ENCODE data around the gene RRAGD. TPM values are rescaled to one million over a fixed set of nuclear protein-coding genes. Genes with fewer than 3 reads are reported as not detected.
A peak's percentile ranks its signal among the peaks of the same experiment; 100 is the strongest.

Gene RRAGD
- total and polyA plus RNA-seq, 12 donors, result 18.1 to 130 (median 115) TPM

- peak overlapping the region; percentile 66 to 95 (median 83) for H3K4me3 ChIP-seq
- intact Hi-C loops (cut with DNase I), result loop anchor here in 6 of 10 donors (5.0 to 10.0 kb wide), 4 partner anchors 39 to 367 kb away; partner anchors contain the start of gene PNRC1 (in 5 of the 6)
- peak overlapping the region; percentile 93 to 100 (median 98) for H3K27ac ChIP-seq
- TF ChIP-seq, protein P1, sequence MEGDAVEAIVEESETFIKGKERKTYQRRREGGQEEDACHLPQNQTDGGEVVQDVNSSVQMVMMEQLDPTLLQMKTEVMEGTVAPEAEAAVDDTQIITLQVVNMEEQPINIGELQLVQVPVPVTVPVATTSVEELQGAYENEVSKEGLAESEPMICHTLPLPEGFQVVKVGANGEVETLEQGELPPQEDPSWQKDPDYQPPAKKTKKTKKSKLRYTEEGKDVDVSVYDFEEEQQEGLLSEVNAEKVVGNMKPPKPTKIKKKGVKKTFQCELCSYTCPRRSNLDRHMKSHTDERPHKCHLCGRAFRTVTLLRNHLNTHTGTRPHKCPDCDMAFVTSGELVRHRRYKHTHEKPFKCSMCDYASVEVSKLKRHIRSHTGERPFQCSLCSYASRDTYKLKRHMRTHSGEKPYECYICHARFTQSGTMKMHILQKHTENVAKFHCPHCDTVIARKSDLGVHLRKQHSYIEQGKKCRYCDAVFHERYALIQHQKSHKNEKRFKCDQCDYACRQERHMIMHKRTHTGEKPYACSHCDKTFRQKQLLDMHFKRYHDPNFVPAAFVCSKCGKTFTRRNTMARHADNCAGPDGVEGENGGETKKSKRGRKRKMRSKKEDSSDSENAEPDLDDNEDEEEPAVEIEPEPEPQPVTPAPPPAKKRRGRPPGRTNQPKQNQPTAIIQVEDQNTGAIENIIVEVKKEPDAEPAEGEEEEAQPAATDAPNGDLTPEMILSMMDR (IDR thresholded peaks at IDR 0.05), result no peak
- H3K4me1 ChIP-seq, result peaks cover 18 to 60% (median 52%) of the 10 kb centered on the region in 9 donors
- ATAC-seq (no peak), DNase-seq (no peak)
- WGBS, 2 donors, result 0% methylated on average over 12 of the region's 12 CpGs
- no peaks in the 10 kb centered on the region for H3K27me3 ChIP-seq
- H3K36me3 ChIP-seq, result no peaks in the 10 kb centered on the region
- H3K9me3 ChIP-seq, result no peaks in the 10 kb centered on the region
These were observed 60.3 kb downstream of the RRAGD start for GRCh38 chr6:89351671-89352277.

- H3K27me3 ChIP-seq, result no peaks in the 10 kb centered on the region
- H3K36me3 ChIP-seq, result no peaks in the 10 kb centered on the region
- peak overlapping the region in 9 of 10 donors; percentile 72 to 95 (median 87) for H3K4me3 ChIP-seq
- ATAC-seq (peak in 4 of 8 donors; percentile 12 to 52 (median 38)), DNase-seq (no peak)
- H3K27ac ChIP-seq, result peak overlapping the region in 9 of 10 donors; percentile 93 to 100 (median 99)
- intact Hi-C loops (cut with DNase I), result loop anchor here in 6 of 10 donors (5.0 to 10.0 kb wide), 4 partner anchors 38 to 366 kb away; partner anchors contain the start of gene PNRC1 (in 5 of the 6)
- no peaks in the 10 kb centered on the region for H3K9me3 ChIP-seq
- peaks cover 18 to 67% (median 56%) of the 10 kb centered on the region in 9 donors for H3K4me1 ChIP-seq
- WGBS, 2 donors, result 30 to 33% methylated on average over 4 of the region's 4 CpGs
- TF ChIP-seq, protein P1 (IDR thresholded peaks at IDR 0.05), result no peak
These were observed 61.6 kb downstream of the RRAGD start for GRCh38 chr6:89350281-89350966.

- Histone ChIP-seq H3K27me3 (no peaks in the 10 kb centered on the region), H3K27ac (peak overlapping the region in 4 of 10 donors; percentile 35 to 100 (median 68)), H3K4me3 (no peak overlapping the region), H3K9me3 (no peaks in the 10 kb centered on the region), H3K4me1 (peaks cover 18 to 78% (median 67%) of the 10 kb centered on the region in 9 donors), H3K36me3 (peaks cover 0 to 4% (median 0%) of the 10 kb centered on the region in 9 donors)
- ATAC-seq, result no peak
- DNase-seq, result no peak
- intact Hi-C loops (cut with DNase I), result loop anchor here in 2 of 10 donors (5.0 kb wide), 2 partner anchors 36 to 41 kb away; no protein-coding TSS in a partner anchor
- TF ChIP-seq, protein P1 (IDR thresholded peaks at IDR 0.05), result no peak
- WGBS, 2 donors, result 70 to 73% methylated on average over 1 of the region's 1 CpG
These were observed 63.7 kb downstream of the RRAGD start for GRCh38 chr6:89348372-89348771.

DNA sequence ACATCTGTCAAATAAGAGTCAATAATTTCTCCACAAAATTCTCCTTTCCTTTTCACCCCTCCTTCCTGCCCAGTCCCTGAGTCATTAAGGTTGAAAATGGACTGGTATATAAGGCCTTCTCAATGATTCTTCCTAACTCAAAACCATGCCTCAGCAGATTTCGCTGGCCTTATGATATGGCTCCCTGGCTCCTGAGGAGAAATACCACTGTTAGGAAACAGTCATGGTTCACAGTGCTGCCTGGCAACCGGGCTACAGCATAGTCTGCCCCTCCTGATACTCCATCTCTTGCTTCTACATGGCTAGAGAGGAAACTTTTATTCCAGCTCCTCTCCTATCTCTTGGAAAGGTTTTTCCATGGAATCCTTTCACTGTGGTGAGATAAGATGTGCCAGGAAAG lies 64.2 kb downstream of the RRAGD start:
- no peaks in the 10 kb centered on the region for H3K27me3 ChIP-seq
- peak overlapping the region in 6 of 10 donors; percentile 26 to 100 (median 36) for H3K27ac ChIP-seq
- peaks cover 18 to 74% (median 63%) of the 10 kb centered on the region in 9 donors for H3K4me1 ChIP-seq
- WGBS, 2 donors, result 59 to 76% methylated on average over 2 of the region's 2 CpGs
- peaks cover 0 to 9% (median 0%) of the 10 kb centered on the region in 9 donors for H3K36me3 ChIP-seq
- no peak overlapping the region for H3K4me3 ChIP-seq
- H3K9me3 ChIP-seq, result no peaks in the 10 kb centered on the region
- intact Hi-C loops (cut with DNase I), result loop anchor here in 2 of 10 donors (5.0 kb wide), 2 partner anchors 36 to 41 kb away; no protein-coding TSS in a partner anchor
- TF ChIP-seq, protein P1 (IDR thresholded peaks at IDR 0.05), result no peak
- ATAC-seq, result no peak
- peak in 1 of 2 donors; percentile 40 for DNase-seq
